Fibroblast of skin of back (primary cell): Measurements from ENCODE around the gene PFDN2. TPM values are rescaled to one million over a fixed set of nuclear protein-coding genes. Genes with fewer than 3 reads are reported as not detected.
A peak's percentile ranks its signal among the peaks of the same experiment; 100 is the strongest.

ENCODE experiments used
- DNase-seq: peaks from one replicate; pipeline ENCODE4 v3.0.0-alpha.2; 2013
- polyA plus RNA-seq, 2 experiments: library from polyadenylated mRNA; unstranded; fragments of 120-200 nt; gene quantifications; one replicate each; pipeline ENCODE4 v1.2.1, GENCODE V29; 2013; ENCODE audit not compliant: insufficient read length in 2 of 2

The PFDN2 gene
- 101 TPM for polyA plus RNA-seq (2013, experiment 1 of 2; ENCODE audit: insufficient read length)
- polyA plus RNA-seq (2013, experiment 2 of 2; ENCODE audit: insufficient read length), result 66.3 TPM

DNA sequence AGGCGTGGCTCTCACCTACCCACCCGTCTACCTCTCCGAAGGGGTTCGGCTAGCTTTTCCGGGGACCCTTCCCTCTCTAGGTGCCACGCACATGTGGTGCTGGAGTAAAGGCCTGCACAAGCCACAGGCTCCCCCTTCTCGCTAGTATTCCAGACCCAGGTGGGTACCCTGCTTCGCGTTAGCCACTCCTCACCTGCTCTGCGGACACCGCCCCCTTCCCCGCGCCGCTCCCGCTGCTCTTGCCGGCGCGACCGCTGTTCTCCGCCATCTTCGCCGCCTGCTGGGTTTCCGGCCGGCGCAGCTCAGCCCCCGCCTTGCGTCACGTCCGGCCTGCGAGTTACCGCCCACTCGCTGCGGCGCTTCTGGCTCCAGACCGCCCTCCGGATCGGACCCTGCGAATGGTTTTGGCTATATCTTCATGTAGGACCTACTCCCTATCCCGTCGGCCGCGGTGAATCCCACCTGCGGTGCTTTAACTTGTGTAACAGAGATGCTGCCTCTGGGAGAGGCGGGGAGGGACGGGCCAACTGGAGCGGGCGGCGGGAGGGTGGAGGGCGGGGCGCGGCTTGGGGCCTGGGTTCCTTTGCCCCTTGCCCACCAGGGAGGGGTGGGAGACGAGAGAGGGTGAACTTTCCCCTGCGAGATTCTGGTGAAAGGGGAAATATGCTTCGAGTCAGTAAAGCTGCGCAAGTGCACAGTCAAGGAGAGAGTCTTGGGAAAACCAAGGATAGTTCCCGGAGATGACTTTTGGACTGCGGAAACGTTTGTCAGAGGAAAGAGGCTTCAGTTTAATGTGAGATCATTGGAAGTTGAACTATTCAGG lies at the start of gene PFDN2, which contains the start of gene NIT1:
TSS of gene PFDN2 (minus strand) at position 279 of the 823 bp plus-strand sequence. CDS start at position 268, 11 bp downstream.
TSS of gene NIT1 (plus strand) at position 347 of the 823 bp plus-strand sequence. CDS start at position 419, 72 bp downstream.
- DNase-seq, result peak; percentile 79

DNA sequence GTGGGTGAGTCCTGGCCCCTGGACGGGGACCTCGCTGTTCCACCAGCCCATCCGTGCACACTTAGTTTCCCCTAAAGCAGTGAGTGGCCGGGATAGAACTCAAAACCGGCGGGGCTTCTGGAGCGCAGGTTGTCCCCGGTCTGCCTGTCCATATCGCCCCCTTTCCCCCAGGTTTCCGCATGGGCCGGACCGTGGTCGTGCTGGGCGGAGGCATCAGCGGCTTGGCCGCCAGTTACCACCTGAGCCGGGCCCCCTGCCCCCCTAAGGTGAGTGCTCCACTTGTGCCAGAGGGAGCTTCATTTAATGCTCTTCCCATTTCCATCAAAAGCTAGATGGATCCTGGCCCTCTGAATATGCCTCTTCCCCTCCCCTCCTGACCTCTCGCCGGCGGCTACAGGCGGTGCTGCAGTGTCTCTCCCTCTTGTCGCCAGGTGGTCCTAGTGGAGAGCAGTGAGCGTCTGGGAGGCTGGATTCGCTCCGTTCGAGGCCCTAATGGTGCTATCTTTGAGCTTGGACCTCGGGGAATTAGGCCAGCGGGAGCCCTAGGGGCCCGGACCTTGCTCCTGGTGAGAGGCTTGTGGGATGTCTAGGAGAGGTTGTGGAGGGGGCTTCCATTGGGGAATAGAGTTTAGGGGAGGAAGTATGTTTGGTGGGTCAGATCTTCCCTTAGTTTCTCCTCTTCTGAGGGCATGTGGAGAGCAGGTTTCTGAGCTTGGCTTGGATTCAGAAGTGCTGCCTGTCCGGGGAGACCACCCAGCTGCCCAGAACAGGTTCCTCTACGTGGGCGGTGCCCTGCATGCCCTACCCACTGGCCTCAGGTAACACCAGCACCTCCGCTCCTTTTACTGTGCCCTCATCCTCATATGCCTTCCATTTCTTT lies 49.1 kb upstream of the PFDN2 start:
- no peak for DNase-seq

- peak; percentile 98 for DNase-seq
Measured at GRCh38 chr1:161165742-161166668, 48.2 kb upstream of the PFDN2 start, which contains the start of gene PPOX. TSS of gene PPOX (plus strand) at chr1:161166426. CDS start at chr1:161166848, 422 bp downstream.

DNA sequence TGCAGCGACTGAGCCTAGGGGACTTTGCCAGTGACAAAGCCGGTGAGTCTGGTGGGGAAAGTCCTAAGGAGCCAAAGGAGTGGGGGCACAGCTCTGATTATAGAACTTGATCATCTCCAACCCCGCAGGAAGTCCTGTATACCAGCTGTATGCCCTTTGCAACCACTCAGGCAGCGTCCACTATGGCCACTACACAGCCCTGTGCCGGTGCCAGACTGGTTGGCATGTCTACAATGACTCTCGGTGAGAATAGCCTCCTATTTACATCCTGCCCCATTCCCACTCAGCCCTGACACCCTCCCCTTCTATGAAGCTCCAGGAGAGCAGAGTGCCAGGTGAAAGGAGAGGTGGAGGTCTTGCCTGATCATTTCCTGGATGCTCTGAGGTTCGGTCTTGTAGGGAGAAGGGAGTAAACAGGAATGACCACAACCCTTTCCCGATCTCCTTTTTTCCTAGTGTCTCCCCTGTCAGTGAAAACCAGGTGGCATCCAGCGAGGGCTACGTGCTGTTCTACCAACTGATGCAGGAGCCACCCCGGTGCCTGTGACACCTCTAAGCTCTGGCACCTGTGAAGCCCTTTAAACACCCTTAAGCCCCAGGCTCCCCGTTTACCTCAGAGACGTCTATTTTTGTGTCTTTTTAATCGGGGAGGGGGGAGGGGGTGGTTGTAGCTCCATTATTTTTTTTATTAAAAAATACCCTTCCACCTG lies 47.2 kb upstream of the PFDN2 start:
- no peak for DNase-seq

DNA sequence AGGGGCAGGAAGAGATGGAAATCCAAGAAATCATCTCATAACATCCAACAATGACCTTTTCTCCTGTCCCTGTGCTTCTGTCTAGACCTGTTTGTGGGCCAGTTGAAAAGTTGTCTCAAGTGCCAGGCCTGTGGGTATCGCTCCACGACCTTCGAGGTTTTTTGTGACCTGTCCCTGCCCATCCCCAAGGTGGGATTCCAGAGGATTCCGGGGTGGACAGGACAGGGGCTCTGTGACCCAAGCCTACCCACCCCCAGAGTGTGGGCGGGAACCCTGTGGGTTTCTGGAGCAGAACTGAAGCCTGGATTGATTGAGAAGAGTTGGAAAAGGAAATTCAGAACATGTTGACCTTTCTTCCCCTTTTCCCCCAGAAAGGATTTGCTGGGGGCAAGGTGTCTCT lies 46.0 kb upstream of the PFDN2 start:
- DNase-seq, result no peak

- no peak for DNase-seq
Measured at GRCh38 chr1:161162806-161163205, 45.0 kb upstream of the PFDN2 start.

- DNase-seq, result no peak
Measured at GRCh38 chr1:161162052-161162451, 44.2 kb upstream of the PFDN2 start.

- DNase-seq, result no peak
Measured at GRCh38 chr1:161161652-161162051, 43.8 kb upstream of the PFDN2 start.

GRCh38 chr1:161160671-161161145 lies 42.9 kb upstream of the PFDN2 start:
- DNase-seq, result no peak

GRCh38 chr1:161159913-161160243 lies 42.0 kb upstream of the PFDN2 start:
- no peak for DNase-seq

DNA sequence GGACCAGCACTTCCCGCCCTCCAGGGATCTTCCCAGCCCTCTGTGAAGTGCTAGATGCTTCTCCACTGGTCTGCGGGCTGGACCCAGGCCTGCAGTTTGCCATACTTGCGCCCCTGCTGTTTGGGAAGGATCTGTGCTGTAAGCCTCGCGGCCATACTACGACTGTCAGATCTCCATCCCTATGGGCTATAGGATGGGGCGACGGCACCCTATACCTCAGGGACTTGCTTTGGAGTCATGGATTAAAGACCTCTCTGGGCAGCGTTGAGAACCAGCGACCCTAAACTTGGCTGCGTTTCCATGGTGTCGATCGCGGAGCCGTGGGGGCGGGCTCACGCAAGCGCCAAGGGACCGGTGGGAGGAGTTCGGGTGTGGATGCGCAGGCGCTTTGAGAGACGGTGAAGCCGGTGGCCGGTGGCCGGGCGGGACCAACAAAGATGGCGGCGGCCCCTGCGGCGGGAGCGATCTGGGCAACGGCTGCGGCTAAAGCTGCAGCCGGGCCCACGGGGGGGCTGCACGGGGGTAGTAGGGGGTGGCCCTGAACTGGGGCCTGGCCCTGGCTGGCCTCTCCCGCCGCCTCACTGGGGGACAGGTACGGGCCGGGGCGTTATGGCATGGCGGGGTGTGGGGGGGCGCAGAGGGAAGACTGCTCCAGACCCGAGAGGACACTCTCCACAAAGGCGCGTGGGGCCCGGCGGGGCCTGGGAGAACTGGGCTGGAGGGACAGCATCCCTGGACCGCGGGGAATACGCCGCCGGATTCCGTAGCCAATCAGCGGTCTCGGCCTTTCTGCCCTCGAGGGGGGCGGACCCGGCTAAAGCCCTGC lies 41.5 kb upstream of the PFDN2 start, which contains the start of gene USP21:
TSS of gene USP21 (plus strand) at position 414 of the 826 bp plus-strand sequence. CDS start 1,141 bp downstream, outside the sequence.
- DNase-seq, result peak; percentile 87

DNA sequence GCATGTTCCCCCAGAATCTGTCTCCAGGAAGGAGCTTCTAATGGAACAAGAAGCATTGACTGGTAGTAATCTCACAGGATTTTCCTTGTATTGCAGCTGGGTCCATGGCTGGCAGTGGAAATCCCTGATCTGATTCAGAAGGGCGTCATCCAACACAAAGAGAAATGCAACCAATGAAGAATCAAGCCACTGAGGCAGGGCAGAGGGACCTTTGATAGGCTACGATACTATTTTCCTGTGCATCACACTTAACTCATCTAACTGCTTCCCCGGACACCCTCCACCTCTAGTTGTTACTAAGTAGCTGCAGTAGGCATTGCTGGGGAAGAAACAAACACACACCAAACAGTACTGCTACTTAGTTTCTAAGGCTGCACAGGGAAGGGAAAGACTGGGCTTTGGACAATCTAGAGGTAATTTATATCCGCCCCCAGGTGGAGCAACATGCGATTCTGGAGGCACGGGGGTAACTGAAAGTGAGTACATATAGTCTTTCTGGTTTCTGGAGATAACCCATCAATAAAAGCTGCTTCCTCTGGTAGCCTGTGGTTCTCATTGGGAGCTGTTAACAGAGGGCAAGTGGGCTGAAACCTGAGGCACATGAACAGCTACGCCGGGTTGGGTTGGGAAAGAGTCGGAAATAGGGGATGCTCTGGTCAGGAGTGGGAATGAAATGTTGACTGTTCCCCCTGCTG lies 40.6 kb upstream of the PFDN2 start:
- no peak for DNase-seq

GRCh38 chr1:161157867-161158266 lies 40.0 kb upstream of the PFDN2 start:
- DNase-seq, result no peak

DNA sequence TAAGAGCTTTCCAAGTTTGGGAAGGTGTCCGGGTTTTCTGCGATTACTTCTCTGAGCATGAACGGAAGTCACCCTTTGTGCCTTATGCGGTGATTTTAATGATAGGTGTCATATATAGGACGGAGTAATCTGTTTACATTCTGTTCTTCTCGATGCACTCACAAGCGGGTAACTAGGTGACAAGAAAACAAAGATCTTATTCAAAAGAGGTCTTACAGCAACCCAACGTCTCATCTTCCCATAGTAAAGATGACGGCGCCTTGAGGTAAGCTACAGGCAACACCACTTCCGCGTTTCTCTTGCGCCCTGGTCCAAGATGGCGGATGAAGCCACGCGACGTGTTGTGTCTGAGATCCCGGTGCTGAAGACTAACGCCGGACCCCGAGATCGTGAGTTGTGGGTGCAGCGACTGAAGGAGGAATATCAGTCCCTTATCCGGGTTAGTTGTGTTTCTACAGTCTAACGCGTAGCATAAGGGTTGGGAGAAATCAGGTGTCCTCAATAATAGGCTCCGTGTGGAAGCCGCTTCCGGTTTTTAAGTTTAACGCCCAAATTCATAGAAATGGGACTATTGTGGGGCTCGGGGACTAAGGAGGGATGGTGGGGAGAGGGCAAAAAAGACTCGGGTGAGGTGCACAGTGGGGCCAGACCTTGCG lies 36.0 kb upstream of the PFDN2 start, which contains the start of gene UFC1:
TSS of gene UFC1 (plus strand) at position 297 of the 656 bp plus-strand sequence. CDS start at position 317, 20 bp downstream.
- DNase-seq, result peak; percentile 89

DNA sequence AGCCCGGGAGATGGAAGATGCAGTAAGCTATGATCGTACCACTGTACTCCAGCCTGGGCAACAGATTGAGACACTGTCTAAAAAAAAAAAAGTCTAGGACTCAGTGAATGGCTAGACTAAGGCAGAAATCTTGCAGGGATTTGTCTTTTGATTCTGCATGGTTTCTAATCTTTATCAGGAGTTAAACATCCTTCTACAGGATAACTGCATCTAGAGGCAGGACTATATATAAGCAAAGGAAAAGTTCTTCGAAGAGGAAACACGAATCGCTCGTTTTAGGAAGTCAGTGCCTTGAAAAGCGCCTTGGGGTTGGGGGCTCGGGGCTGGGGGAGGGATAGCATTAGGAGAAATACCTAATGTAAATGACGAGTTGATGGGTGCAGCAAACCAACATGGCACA lies 35.3 kb upstream of the PFDN2 start:
- no peak for DNase-seq

DNA sequence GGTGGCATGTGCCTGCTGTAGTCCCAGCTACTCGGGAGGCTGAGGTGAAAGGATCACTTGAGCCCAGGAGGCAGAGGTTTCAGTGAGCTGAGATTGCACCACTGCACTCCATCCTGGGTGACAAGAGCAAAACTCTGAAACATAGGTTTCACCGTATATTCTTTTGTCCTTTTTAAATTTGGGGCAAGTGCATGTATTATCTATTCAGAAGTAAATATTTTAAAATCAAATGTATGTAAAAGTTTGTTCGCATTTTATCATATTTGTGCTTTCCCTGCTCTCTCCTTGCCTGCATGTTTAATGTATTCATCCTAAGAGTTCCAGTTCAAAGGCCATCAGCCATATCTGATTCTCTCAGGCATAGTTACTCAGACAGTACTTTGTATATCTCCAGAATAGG lies 28.0 kb upstream of the PFDN2 start:
- DNase-seq, result no peak

DNA sequence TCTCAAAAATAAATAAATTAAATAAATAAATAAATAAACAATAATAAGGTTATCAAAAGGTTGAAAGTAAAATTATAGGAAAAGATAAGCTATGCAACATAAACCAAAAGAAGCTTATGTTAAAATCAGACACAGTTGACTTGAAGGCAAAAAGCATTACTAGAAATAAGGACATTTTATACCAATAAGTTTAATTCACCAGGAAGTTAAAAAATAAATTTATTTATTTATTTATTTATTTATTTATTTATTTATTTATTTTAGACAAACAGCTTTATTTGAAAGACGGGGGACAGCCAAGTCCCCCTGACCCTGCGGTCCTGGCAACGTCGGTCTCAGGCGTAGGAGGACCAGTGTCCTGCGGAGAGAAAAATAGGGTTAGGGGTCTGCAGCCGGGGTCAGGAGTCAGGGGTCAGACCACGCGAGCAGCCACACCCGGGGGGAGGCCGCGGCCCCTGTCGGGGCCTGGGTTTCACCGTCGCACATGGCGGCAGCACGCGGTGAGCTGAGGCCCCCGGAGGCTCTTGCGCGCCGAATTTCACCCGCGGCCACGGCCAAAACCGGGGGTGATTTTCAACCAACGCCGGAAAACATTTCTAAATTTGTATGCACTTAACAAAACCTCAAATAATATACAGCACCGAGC lies 23.0 kb upstream of the PFDN2 start:
- DNase-seq, result no peak

DNA sequence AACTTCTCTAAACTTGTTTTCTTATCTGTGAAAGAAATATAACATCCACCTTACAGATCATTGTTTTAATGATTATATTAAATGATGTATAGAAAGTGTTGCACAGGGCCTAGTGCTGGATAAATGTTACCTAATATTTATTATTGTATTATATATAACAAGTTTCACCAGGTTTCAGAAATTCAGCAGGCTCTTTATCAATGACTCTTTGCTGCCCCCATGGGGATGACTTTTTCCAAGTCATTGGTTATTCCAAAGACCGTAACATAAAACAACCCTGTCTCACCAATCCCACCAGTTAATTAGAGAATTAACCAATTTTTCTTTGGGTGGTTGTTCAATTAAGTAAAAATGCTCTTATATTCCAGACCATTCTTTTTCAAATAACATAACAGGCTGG lies 21.9 kb upstream of the PFDN2 start:
- no peak for DNase-seq
